Ishikawa (cell line): ENCODE results near the gene CD200R1.

Experiments used
- CEBPB ChIP-seq: IDR thresholded peaks from 2 replicates; pipeline ENCODE4 v1.6.1; 2012
- CREB1 ChIP-seq: IDR thresholded peaks from 2 replicates; pipeline ENCODE4 v1.6.1; 2012; ENCODE audit warnings: low read depth
- EGR1 ChIP-seq: IDR thresholded peaks from 2 replicates; pipeline ENCODE4 v1.6.1; 2012
- EP300 ChIP-seq: IDR thresholded peaks from 2 replicates; pipeline ENCODE4 v1.6.1; 2012; ENCODE audit warnings: borderline replicate concordance
- FOXM1 ChIP-seq: IDR thresholded peaks from 2 replicates; pipeline ENCODE4 v1.6.1; 2012; ENCODE audit warnings: low read depth, borderline replicate concordance
- NFIC ChIP-seq: IDR thresholded peaks from 2 replicates; pipeline ENCODE4 v1.6.1; 2012
- RAD21 ChIP-seq: IDR thresholded peaks from 2 replicates; pipeline ENCODE4 v1.6.1; 2012; ENCODE audit warnings: low read depth
- REST ChIP-seq: IDR thresholded peaks from 2 replicates; pipeline ENCODE4 v1.6.1; 2012; ENCODE audit warnings: low read depth, mild to moderate bottlenecking
- TAF1 ChIP-seq: IDR thresholded peaks from 2 replicates; pipeline ENCODE4 v1.6.1; 2012; ENCODE audit warnings: low read depth, mild to moderate bottlenecking
- TCF12 ChIP-seq: IDR thresholded peaks from 2 replicates; pipeline ENCODE4 v1.6.1; 2012; ENCODE audit warnings: low read depth
- TEAD4 ChIP-seq: IDR thresholded peaks from 2 replicates; pipeline ENCODE4 v1.6.1; 2012
- USF1 ChIP-seq: IDR thresholded peaks from 2 replicates; pipeline ENCODE4 v1.6.1; 2012
- YY1 ChIP-seq: IDR thresholded peaks from 2 replicates; pipeline ENCODE4 v1.6.1; 2012; ENCODE audit warnings: low read depth
- ZBTB7A ChIP-seq: IDR thresholded peaks from 2 replicates; pipeline ENCODE4 v1.6.1; 2012; ENCODE audit warnings: low read depth
- TF ChIP-seq, protein P1 (sequence below): IDR thresholded peaks from 2 replicates; pipeline ENCODE4 v1.6.1; 2012

Gene CD200R1, protein sequence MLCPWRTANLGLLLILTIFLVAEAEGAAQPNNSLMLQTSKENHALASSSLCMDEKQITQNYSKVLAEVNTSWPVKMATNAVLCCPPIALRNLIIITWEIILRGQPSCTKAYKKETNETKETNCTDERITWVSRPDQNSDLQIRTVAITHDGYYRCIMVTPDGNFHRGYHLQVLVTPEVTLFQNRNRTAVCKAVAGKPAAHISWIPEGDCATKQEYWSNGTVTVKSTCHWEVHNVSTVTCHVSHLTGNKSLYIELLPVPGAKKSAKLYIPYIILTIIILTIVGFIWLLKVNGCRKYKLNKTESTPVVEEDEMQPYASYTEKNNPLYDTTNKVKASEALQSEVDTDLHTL

GRCh38 chr3:112974894-112975293 is at the start of gene CD200R1:
Gene CD200R1 (minus strand): TSS chr3:112975103. CDS start chr3:112974857, 246 bp downstream.
- TF ChIP-seq REST (no peak), NFIC (no peak), USF1 (no peak), YY1 (no peak), EP300 (no peak), CEBPB (no peak), TAF1 (no peak), ZBTB7A (no peak), FOXM1 (no peak), RAD21 (no peak), EGR1 (no peak), TEAD4 (no peak), CREB1 (no peak), TCF12 (no peak)
- TF ChIP-seq, protein P1, sequence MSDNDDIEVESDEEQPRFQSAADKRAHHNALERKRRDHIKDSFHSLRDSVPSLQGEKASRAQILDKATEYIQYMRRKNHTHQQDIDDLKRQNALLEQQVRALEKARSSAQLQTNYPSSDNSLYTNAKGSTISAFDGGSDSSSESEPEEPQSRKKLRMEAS, result no peak

DNA sequence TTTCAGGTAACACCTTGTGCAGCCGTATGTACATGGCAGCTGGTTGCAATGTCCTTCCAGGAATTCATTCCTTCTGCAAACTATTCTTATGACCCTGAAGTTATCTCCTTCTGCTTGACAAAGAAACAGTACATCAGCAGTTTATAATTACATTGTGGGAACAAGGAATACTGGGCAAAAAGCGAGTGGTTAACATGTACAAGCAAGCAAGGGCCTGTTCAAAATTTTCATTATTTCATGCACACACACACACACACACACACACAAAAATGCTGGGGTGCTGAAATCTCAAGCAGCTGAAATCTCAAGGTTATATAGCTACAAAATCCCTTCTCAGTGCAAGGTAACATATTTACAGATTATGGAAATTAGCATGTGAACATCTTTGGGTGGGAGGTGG is 46.6 kb upstream of the CD200R1 start:
- TF ChIP-seq CEBPB, result no peak
- no peak for TF ChIP-seq ZBTB7A
- TF ChIP-seq FOXM1, result no peak
- TF ChIP-seq EGR1, result no peak
- no peak for TF ChIP-seq REST
- no peak for TF ChIP-seq CREB1
- TF ChIP-seq NFIC, result no peak
- TF ChIP-seq USF1, result no peak
- TF ChIP-seq EP300, result no peak
- no peak for TF ChIP-seq TCF12
- TF ChIP-seq TAF1, result no peak
- TF ChIP-seq RAD21, result no peak
- TF ChIP-seq, protein P1, result no peak
- TF ChIP-seq TEAD4, result no peak
- TF ChIP-seq YY1, result no peak

GRCh38 chr3:113019182-113020137 is 44.6 kb upstream of the CD200R1 start:
- TF ChIP-seq EGR1 (peak; percentile 74; the same call in 1 of the 2 replicates), NFIC (no peak), YY1 (peak; percentile 90), USF1 (peak; percentile 68), TAF1 (peak; percentile 74), CREB1 (no peak), ZBTB7A (peak; percentile 91)
- TF ChIP-seq, protein P1, result peak; percentile 98

GRCh38 chr3:113018536-113019181 is 43.8 kb upstream of the CD200R1 start:
- TF ChIP-seq TAF1 (no peak), USF1 (no peak), TCF12 (no peak), RAD21 (no peak), YY1 (no peak), REST (no peak), ZBTB7A (no peak), EGR1 (no peak), CREB1 (no peak)
